Measurements from ENCODE around the gene MCL1. TPM values are rescaled to one million over a fixed set of nuclear protein-coding genes. Genes with fewer than 3 reads are reported as not detected.
"Not testable (repeated sequence)": the region's sequence is repeated elsewhere in the genome, so short reads cannot be mapped to it uniquely, and the experiment has no call there.

The MCL1 gene
- total RNA-seq, 1 experiment from 2014 or later, result 126 TPM

GRCh38 chr1:150574260-150575071 is 4.9 kb downstream of the MCL1 start:
- peaks cover 53% of the 10 kb centered on the region for H3K36me3 ChIP-seq (ENCODE audit: control insufficient read depth, insufficient read depth, low read length)
- intact Hi-C loops (cut with micrococcal nuclease; ENCODE audit: unreplicated experiment), result loop anchor here (5.0 kb wide), 1 partner anchor 38 kb away; no protein-coding TSS in a partner anchor
- no peak for DNase-seq (ENCODE audit: low read depth, low spot score)
- BruUV-seq (replicated peaks), result no TSS peak
- ChIA-PET CTCF (interaction anchor here (0.6 kb wide), 1 partner anchor 636 kb away, joined by 3 read pairs; no protein-coding TSS in a partner anchor), POLR2A (interaction anchor here (0.6 to 0.8 kb wide), 2 partner anchors 11 to 347 kb away, joined by 4 read pairs; no protein-coding TSS in a partner anchor)
- H3K27me3 ChIP-seq (ENCODE audit: control insufficient read depth, insufficient read depth, low read length), result no peaks in the 10 kb centered on the region
- peaks cover 44% of the 10 kb centered on the region for H3K4me1 ChIP-seq (ENCODE audit: control insufficient read depth, insufficient read depth, low read length)
- TF ChIP-seq, protein P1, sequence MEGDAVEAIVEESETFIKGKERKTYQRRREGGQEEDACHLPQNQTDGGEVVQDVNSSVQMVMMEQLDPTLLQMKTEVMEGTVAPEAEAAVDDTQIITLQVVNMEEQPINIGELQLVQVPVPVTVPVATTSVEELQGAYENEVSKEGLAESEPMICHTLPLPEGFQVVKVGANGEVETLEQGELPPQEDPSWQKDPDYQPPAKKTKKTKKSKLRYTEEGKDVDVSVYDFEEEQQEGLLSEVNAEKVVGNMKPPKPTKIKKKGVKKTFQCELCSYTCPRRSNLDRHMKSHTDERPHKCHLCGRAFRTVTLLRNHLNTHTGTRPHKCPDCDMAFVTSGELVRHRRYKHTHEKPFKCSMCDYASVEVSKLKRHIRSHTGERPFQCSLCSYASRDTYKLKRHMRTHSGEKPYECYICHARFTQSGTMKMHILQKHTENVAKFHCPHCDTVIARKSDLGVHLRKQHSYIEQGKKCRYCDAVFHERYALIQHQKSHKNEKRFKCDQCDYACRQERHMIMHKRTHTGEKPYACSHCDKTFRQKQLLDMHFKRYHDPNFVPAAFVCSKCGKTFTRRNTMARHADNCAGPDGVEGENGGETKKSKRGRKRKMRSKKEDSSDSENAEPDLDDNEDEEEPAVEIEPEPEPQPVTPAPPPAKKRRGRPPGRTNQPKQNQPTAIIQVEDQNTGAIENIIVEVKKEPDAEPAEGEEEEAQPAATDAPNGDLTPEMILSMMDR (IDR thresholded peaks at IDR 0.05), result no peak
- no peak for TF ChIP-seq POLR2AphosphoS5 (IDR thresholded peaks at IDR 0.05; ENCODE audit: low read depth, low read length)
- TF ChIP-seq REST (IDR thresholded peaks at IDR 0.05; ENCODE audit: insufficient read depth in 1 of 2, low read depth in 2 of 2, low read length in 1 of 2), result no peak
- no peak for TF ChIP-seq SIN3A (IDR thresholded peaks at IDR 0.05; ENCODE audit: borderline replicate concordance, insufficient read depth, low read depth, low read length)
- TF ChIP-seq TCF7L2 (IDR thresholded peaks at IDR 0.05; ENCODE audit: low read depth, low read length), result no peak
- in situ Hi-C loops (cut with HindIII; ENCODE audit: low pct_unique_long_range_greater_than_20kb, low sequenced_read_pairs), result no loop called here
- H3K27ac ChIP-seq (ENCODE audit: low read length), result peak overlapping the region; percentile 64
- H3K4me3 ChIP-seq (ENCODE audit: low read depth in 2 of 2, low read length in 2 of 2), result peak overlapping the region; percentile 99 to 100
- no peaks in the 10 kb centered on the region for H3K9me3 ChIP-seq (ENCODE audit: control insufficient read depth, insufficient read depth, low read depth, low read length)
- ATAC-seq, result no peak

- in situ Hi-C loops (cut with HindIII; ENCODE audit: low pct_unique_long_range_greater_than_20kb, low sequenced_read_pairs); DNase-seq (ENCODE audit: low read depth, low spot score); H3K4me3 ChIP-seq (ENCODE audit: low read depth in 2 of 2, low read length in 2 of 2); H3K9me3 ChIP-seq (ENCODE audit: control insufficient read depth, insufficient read depth, low read depth, low read length); intact Hi-C loops (cut with micrococcal nuclease; ENCODE audit: unreplicated experiment); BruUV-seq (replicated peaks); CTCF ChIA-PET; ATAC-seq; H3K27me3 ChIP-seq (ENCODE audit: control insufficient read depth, insufficient read depth, low read length): not testable (repeated sequence)
- Histone ChIP-seq H3K36me3 (ENCODE audit: control insufficient read depth, insufficient read depth, low read length) (peaks cover 51% of the 10 kb centered on the region), H3K4me1 (ENCODE audit: control insufficient read depth, insufficient read depth, low read length) (peaks cover 52% of the 10 kb centered on the region), H3K27ac (ENCODE audit: low read length) (peak overlapping the region; percentile 51; the same call in 1 of the 2 replicates)
- POLR2A ChIA-PET, result interaction anchor here (2.9 kb wide), 1 partner anchor 11 kb away, joined by 13 read pairs; no protein-coding TSS in a partner anchor
Measured at GRCh38 chr1:150573648-150574071, 5.8 kb downstream of the MCL1 start.

Data from Panc1 (cell line).